Breast epithelium (tissue), 4 donors: ENCODE results near the gene PITPNM3. TPM values are rescaled to one million over a fixed set of nuclear protein-coding genes. Genes with fewer than 3 reads are reported as not detected.
"Not testable (repeated sequence)": the region's sequence is repeated elsewhere in the genome, so short reads cannot be mapped to it uniquely, and the experiment has no call there.

Experiments used
- DNase-seq, 2 donors: peaks; one replicate each; pipeline ENCODE4 v3.0.0-alpha.2; 2019; ENCODE audit warnings: low spot score in 2 of 2
- H3K27ac ChIP-seq, 2 donors: fragments of 200-600 bp; sonication (generic) in 1 of 2; one replicate each; pipeline ENCODE4 v1.5.1; 2016 to 2019; ENCODE audit warnings: mild to moderate bottlenecking in 1 of 2
- H3K27me3 ChIP-seq, 2 donors: fragments of 200-600 bp; sonication (generic) in 1 of 2; one replicate each; pipeline versions ENCODE4 v1.5.1 to v1.6.0; 2017 to 2019; ENCODE audit warnings: control low read depth in 1 of 2, mild to moderate bottlenecking in 1 of 2
- H3K36me3 ChIP-seq: fragments of 200-600 bp; one replicate; pipeline ENCODE4 v1.5.1; 2019
- H3K4me1 ChIP-seq, 2 donors: fragments of 200-600 bp; sonication (generic); one replicate each; pipeline ENCODE4 v1.5.1; 2016 to 2019; ENCODE audit warnings: control low read depth in 1 of 2
- H3K4me3 ChIP-seq, 3 donors: fragments of 200-600 bp; sonication (generic); 1 replicate in 2 of 3; 2 replicates in 1 of 3; pipeline ENCODE4 v1.5.1; 2016 to 2019; ENCODE audit warnings: mild to moderate bottlenecking in 3 of 3, moderate library complexity in 2 of 3
- H3K9me3 ChIP-seq, 2 donors: fragments of 200-600 bp; sonication (generic) in 1 of 2; one replicate each; pipeline ENCODE4 v1.5.1; 2016 to 2019; ENCODE audit warnings: control low read depth in 1 of 2
- POLR2A ChIP-seq: fragments of 450-650 bp; IDR thresholded peaks from one replicate; pipeline ENCODE4 v1.6.1; 2016; ENCODE audit warnings: antibody characterized with exemption, mild to moderate bottlenecking, moderate library complexity
- POLR2AphosphoS5 ChIP-seq, 3 donors: sonication (generic); formaldehyde crosslinking; IDR thresholded peaks; one replicate each; pipeline ENCODE4 v1.6.1; 2017; ENCODE audit warnings: antibody characterized with exemption in 3 of 3
- intact Hi-C: fragments of 100-400 bp; cut with DNase I; formaldehyde crosslinking; loops from one replicate; pipeline ENCODE4 v1.15.1; 2023; ENCODE audit warnings: low total_unique reads
- total RNA-seq, 3 donors: library from RNA; depleted of rRNA; stranded (reverse); fragments of >200 nt; gene quantifications; one replicate each; pipeline ENCODE4 v1.1.0, GENCODE V29; 2016
- TF ChIP-seq, protein P1 (sequence below), 3 donors: fragments of 450-650 bp; IDR thresholded peaks; one replicate each; pipeline ENCODE4 v1.5.1; 2016 to 2017; ENCODE audit warnings: antibody characterized with exemption in 3 of 3, mild to moderate bottlenecking in 3 of 3, moderate library complexity in 3 of 3

Gene PITPNM3
- total RNA-seq, 3 donors from 2014 or later, result 1.6 to 1.8 (median 1.6) TPM

DNA sequence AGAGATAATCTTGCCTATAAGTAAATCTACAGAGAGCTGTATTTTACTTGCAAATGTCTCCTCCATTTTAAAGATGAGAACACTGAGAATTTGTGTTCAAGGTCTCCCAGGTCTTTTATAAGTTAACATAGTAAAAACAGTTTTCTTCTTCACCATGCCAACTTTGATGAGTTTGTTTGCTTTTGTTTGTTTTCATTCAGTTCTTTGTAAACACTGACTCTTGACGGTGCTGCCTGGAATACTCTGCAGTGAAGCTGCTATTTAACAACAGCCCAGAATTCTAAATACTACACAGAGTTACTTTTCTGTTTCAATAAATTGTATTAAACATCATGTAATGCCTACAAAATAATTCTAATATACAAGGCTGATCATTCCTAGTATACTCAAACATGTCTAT, 41.4 kb upstream of the PITPNM3 start:
- TF ChIP-seq POLR2A (no peak), POLR2AphosphoS5 (IDR thresholded peaks at IDR 0.05) (no peak)
- TF ChIP-seq, protein P1, sequence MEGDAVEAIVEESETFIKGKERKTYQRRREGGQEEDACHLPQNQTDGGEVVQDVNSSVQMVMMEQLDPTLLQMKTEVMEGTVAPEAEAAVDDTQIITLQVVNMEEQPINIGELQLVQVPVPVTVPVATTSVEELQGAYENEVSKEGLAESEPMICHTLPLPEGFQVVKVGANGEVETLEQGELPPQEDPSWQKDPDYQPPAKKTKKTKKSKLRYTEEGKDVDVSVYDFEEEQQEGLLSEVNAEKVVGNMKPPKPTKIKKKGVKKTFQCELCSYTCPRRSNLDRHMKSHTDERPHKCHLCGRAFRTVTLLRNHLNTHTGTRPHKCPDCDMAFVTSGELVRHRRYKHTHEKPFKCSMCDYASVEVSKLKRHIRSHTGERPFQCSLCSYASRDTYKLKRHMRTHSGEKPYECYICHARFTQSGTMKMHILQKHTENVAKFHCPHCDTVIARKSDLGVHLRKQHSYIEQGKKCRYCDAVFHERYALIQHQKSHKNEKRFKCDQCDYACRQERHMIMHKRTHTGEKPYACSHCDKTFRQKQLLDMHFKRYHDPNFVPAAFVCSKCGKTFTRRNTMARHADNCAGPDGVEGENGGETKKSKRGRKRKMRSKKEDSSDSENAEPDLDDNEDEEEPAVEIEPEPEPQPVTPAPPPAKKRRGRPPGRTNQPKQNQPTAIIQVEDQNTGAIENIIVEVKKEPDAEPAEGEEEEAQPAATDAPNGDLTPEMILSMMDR (IDR thresholded peaks at IDR 0.05), result no peak
- no peak for DNase-seq
- Histone ChIP-seq H3K27me3 (no peaks in the 10 kb centered on the region), H3K4me3 (no peak overlapping the region), H3K4me1 (peaks cover 0 to 6% of the 10 kb centered on the region in 2 donors), H3K36me3 (no peaks in the 10 kb centered on the region), H3K9me3 (no peaks in the 10 kb centered on the region), H3K27ac (no peak overlapping the region)
- intact Hi-C loops, result no loop called here

DNA sequence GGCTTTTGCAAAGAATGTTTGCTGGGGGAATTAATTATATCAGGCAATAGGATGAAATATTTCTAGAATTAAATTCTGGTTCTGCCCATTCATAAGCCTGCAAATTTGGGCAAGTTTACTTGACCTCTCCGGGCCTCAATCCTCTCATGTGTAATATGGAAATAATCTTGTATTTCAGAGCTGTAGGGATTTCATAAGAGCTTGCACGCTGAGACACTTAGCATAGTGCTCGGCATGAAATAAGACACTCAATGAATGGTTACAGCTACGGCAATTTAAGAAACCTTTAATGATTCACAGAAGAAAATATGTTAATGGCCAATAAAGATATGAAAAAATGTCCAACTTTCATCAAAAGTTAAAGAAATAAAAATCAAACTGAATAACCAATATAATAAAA, 40.6 kb upstream of the PITPNM3 start:
- H3K4me1 ChIP-seq, result peaks cover 0 to 6% of the 10 kb centered on the region in 2 donors
- no peak for TF ChIP-seq POLR2A
- TF ChIP-seq POLR2AphosphoS5 (IDR thresholded peaks at IDR 0.05), result no peak
- TF ChIP-seq, protein P1 (IDR thresholded peaks at IDR 0.05), result no peak
- no peak overlapping the region for H3K4me3 ChIP-seq
- H3K27ac ChIP-seq, result no peak overlapping the region
- intact Hi-C loops, result no loop called here
- H3K9me3 ChIP-seq, result no peaks in the 10 kb centered on the region
- no peaks in the 10 kb centered on the region for H3K27me3 ChIP-seq
- DNase-seq, result no peak
- no peaks in the 10 kb centered on the region for H3K36me3 ChIP-seq

DNA sequence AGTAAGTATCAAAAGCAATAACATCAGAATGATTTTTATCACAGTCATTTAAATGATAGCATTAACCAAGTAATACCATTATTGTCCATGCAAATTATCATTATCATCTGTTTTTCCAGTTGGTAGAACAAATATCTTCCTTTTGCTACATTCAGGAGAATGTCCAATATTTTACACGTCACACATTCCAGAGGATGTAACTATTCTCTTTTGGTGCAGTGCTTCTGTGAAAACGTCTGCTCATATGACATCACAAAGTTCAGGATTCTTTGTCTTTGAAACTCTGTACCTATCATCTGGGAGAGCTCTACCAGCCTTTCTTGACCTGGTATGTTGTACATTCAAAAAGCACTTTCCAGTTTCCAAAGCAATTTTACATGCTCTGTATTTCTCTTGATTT, 40.2 kb upstream of the PITPNM3 start:
- no peak for TF ChIP-seq POLR2AphosphoS5 (IDR thresholded peaks at IDR 0.05)
- TF ChIP-seq, protein P1 (IDR thresholded peaks at IDR 0.05), result no peak
- no peak for TF ChIP-seq POLR2A
- intact Hi-C loops, result no loop called here
- no peaks in the 10 kb centered on the region for H3K27me3 ChIP-seq

DNA sequence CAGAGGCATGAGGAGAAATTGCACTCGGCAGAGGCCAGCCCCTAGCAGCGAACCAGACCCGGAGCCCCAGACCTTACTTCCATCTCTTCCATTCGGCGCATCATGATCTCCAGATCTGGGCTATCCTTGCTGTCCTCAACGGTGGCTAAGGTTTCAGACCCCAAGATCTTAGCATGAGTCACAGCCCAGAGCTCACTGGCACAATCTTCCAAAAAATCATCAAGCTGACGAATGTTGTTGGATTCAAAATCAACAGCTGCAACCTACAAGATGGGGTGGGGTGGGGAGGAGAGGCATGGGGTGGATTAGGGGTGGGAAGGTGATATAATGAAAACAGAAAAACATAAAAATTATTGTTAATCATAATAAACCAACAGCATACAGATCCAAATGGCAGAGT, 39.7 kb upstream of the PITPNM3 start:
- intact Hi-C loops, result no loop called here
- no peak for TF ChIP-seq POLR2A
- TF ChIP-seq, protein P1 (IDR thresholded peaks at IDR 0.05), result no peak
- TF ChIP-seq POLR2AphosphoS5 (IDR thresholded peaks at IDR 0.05), result no peak
- Histone ChIP-seq H3K27ac (no peak overlapping the region), H3K27me3 (no peaks in the 10 kb centered on the region), H3K9me3 (no peaks in the 10 kb centered on the region), H3K4me1 (peaks cover 0 to 6% of the 10 kb centered on the region in 2 donors), H3K4me3 (no peak overlapping the region), H3K36me3 (no peaks in the 10 kb centered on the region)
- DNase-seq, result no peak

More for the DNA sequence above, 40.2 kb upstream of the PITPNM3 start:
- Histone ChIP-seq H3K27ac (no peak overlapping the region), H3K4me3 (no peak overlapping the region), H3K4me1 (peaks cover 0 to 6% of the 10 kb centered on the region in 2 donors), H3K36me3 (no peaks in the 10 kb centered on the region), H3K9me3 (no peaks in the 10 kb centered on the region)
- no peak for DNase-seq

DNA sequence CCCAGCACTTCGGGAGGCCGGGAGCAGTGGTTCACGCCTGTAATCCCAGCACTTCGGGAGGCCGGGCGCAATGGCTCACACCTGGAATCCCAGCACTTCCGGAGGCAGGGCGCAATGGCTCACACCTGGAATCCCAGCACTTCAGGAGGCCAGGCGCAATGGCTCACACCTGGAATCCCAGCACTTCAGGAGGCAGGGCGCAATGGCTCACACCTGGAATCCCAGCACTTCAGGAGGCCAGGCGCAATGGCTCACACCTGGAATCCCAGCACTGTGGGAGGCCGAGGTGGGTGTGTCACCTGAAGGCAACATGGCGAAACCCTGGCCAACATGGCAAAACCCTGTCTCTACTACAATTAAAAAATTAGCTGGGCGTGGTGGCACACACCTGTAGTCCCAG, 37.0 kb upstream of the PITPNM3 start:
- H3K27me3 ChIP-seq, intact Hi-C loops, H3K27ac ChIP-seq, DNase-seq, H3K36me3 ChIP-seq, H3K4me3 ChIP-seq, H3K4me1 ChIP-seq, H3K9me3 ChIP-seq: not testable (repeated sequence)

DNA sequence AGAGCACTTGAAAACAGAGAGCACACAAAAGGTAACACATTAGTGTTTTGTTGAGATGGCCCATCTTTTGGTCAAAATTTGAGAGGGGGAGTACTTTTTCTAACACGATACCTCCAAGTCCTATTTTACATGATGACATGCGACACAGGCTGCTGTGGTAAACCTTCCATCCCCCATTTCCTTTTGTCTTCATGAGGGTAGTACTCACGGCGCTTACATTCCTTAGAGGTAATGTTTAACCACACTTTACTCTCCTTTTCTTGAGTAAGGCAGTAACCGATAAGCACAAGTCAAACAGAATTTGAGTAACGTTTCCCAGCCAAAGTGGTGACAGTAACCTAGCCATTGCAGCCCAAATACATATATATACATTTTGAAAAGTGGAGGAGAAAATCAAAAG, 35.8 kb upstream of the PITPNM3 start:
- no peak for DNase-seq
- Histone ChIP-seq H3K9me3 (no peaks in the 10 kb centered on the region), H3K36me3 (peaks cover 10% of the 10 kb centered on the region), H3K27ac (no peak overlapping the region), H3K4me3 (no peak overlapping the region), H3K27me3 (no peaks in the 10 kb centered on the region), H3K4me1 (no peaks in the 10 kb centered on the region)
- intact Hi-C loops, result no loop called here
- TF ChIP-seq POLR2AphosphoS5 (IDR thresholded peaks at IDR 0.05) (no peak), POLR2A (no peak)
- TF ChIP-seq, protein P1 (IDR thresholded peaks at IDR 0.05), result no peak
